ENCODE data around the gene SCYL3. TPM values are rescaled to one million over a fixed set of nuclear protein-coding genes. Genes with fewer than 3 reads are reported as not detected.

The SCYL3 gene
- total and polyA plus RNA-seq, 2 donors (not counting 1 experiment from before 2014, with no cell fraction given) = 7.2 to 11.7 TPM

- Histone ChIP-seq H3K27me3 (ENCODE audit: control insufficient read depth, insufficient read depth, low read length) (no peaks in the 10 kb centered on the region), H3K9ac (ENCODE audit: insufficient read depth, low read length) (no peak overlapping the region), H3K79me2 (ENCODE audit: control insufficient read depth, insufficient read depth, low read length) (no peaks in the 10 kb centered on the region), H3K36me3 (ENCODE audit: control insufficient read depth, insufficient read depth, low read length) (no peaks in the 10 kb centered on the region), H3K4me1 (ENCODE audit: control insufficient read depth, extremely low read depth, insufficient read depth, low read length) (no peaks in the 10 kb centered on the region), H3K4me3 (replicated peaks in 1 of 4; ENCODE audit: control extremely low read depth in 1 of 4, insufficient read depth in 1 of 4, low read depth in 3 of 4, low read length in 4 of 4) (no peak overlapping the region), H3K9me3 (ENCODE audit: control insufficient read depth, insufficient read depth, low read depth, low read length) (no peaks in the 10 kb centered on the region), H2AFZ (ENCODE audit: low read length) (no peak overlapping the region), H3K4me2 (ENCODE audit: extremely low read depth, insufficient read depth, low read length) (no peak overlapping the region), H4K20me1 (ENCODE audit: control insufficient read depth, extremely low read depth, insufficient read depth, low read length) (no peaks in the 10 kb centered on the region), H3K27ac (ENCODE audit: insufficient read depth, low read length) (no peak overlapping the region)
- TF ChIP-seq EZH2 (IDR thresholded peaks at IDR 0.05; ENCODE audit: low read length, missing control alignments) = no peak
- TF ChIP-seq CTCF (conservative IDR thresholded peaks at IDR 0.05 in 1 of 2, IDR thresholded peaks at IDR 0.05 in 1 of 2; ENCODE audit: low read depth in 1 of 2, low read length in 2 of 2) = peak; percentile 39 to 49
- peak; percentile 25 to 51 for DNase-seq (ENCODE audit: low read depth in 2 of 2)
Measured at GRCh38 chr1:169809370-169810095, 84.2 kb downstream of the SCYL3 start.

GRCh38 chr1:169804941-169805340 lies 88.8 kb downstream of the SCYL3 start:
- no peak for DNase-seq (ENCODE audit: low read depth in 2 of 2)
- H3K4me2 ChIP-seq (ENCODE audit: extremely low read depth, insufficient read depth, low read length) = no peak overlapping the region
- H3K4me1 ChIP-seq (ENCODE audit: control insufficient read depth, extremely low read depth, insufficient read depth, low read length) = no peaks in the 10 kb centered on the region
- no peak for TF ChIP-seq CTCF (conservative IDR thresholded peaks at IDR 0.05 in 1 of 2, IDR thresholded peaks at IDR 0.05 in 1 of 2; ENCODE audit: low read depth in 1 of 2, low read length in 2 of 2)
- no peak for TF ChIP-seq EZH2 (IDR thresholded peaks at IDR 0.05; ENCODE audit: low read length, missing control alignments)
- H3K9me3 ChIP-seq (ENCODE audit: control insufficient read depth, insufficient read depth, low read depth, low read length) = no peaks in the 10 kb centered on the region
- H3K27me3 ChIP-seq (ENCODE audit: control insufficient read depth, insufficient read depth, low read length) = no peaks in the 10 kb centered on the region
- no peaks in the 10 kb centered on the region for H4K20me1 ChIP-seq (ENCODE audit: control insufficient read depth, extremely low read depth, insufficient read depth, low read length)
- no peak overlapping the region for H2AFZ ChIP-seq (ENCODE audit: low read length)
- H3K79me2 ChIP-seq (ENCODE audit: control insufficient read depth, insufficient read depth, low read length) = no peaks in the 10 kb centered on the region
- no peak overlapping the region for H3K27ac ChIP-seq (ENCODE audit: insufficient read depth, low read length)
- no peak overlapping the region for H3K9ac ChIP-seq (ENCODE audit: insufficient read depth, low read length)
- H3K4me3 ChIP-seq (replicated peaks in 1 of 4; ENCODE audit: control extremely low read depth in 1 of 4, insufficient read depth in 1 of 4, low read depth in 3 of 4, low read length in 4 of 4) = no peak overlapping the region
- H3K36me3 ChIP-seq (ENCODE audit: control insufficient read depth, insufficient read depth, low read length) = no peaks in the 10 kb centered on the region

- H3K4me1 ChIP-seq (ENCODE audit: control insufficient read depth, extremely low read depth, insufficient read depth, low read length) = no peaks in the 10 kb centered on the region
- no peaks in the 10 kb centered on the region for H4K20me1 ChIP-seq (ENCODE audit: control insufficient read depth, extremely low read depth, insufficient read depth, low read length)
- H3K79me2 ChIP-seq (ENCODE audit: control insufficient read depth, insufficient read depth, low read length) = no peaks in the 10 kb centered on the region
- no peak overlapping the region for H3K4me2 ChIP-seq (ENCODE audit: extremely low read depth, insufficient read depth, low read length)
- TF ChIP-seq EZH2 (IDR thresholded peaks at IDR 0.05; ENCODE audit: low read length, missing control alignments) (no peak), CTCF (conservative IDR thresholded peaks at IDR 0.05 in 1 of 2, IDR thresholded peaks at IDR 0.05 in 1 of 2; ENCODE audit: low read depth in 1 of 2, low read length in 2 of 2) (no peak)
- no peaks in the 10 kb centered on the region for H3K27me3 ChIP-seq (ENCODE audit: control insufficient read depth, insufficient read depth, low read length)
- no peak overlapping the region for H2AFZ ChIP-seq (ENCODE audit: low read length)
- no peak overlapping the region for H3K27ac ChIP-seq (ENCODE audit: insufficient read depth, low read length)
- H3K4me3 ChIP-seq (replicated peaks in 1 of 4; ENCODE audit: control extremely low read depth in 1 of 4, insufficient read depth in 1 of 4, low read depth in 3 of 4, low read length in 4 of 4) = no peak overlapping the region
- DNase-seq (ENCODE audit: low read depth in 2 of 2) = no peak
- H3K9ac ChIP-seq (ENCODE audit: insufficient read depth, low read length) = no peak overlapping the region
- H3K36me3 ChIP-seq (ENCODE audit: control insufficient read depth, insufficient read depth, low read length) = no peaks in the 10 kb centered on the region
- no peaks in the 10 kb centered on the region for H3K9me3 ChIP-seq (ENCODE audit: control insufficient read depth, insufficient read depth, low read depth, low read length)
Measured at GRCh38 chr1:169802888-169803287, 90.8 kb downstream of the SCYL3 start.

Other genes with a start within 250 kb of the SCYL3 start
- under 0.01 and 0.17 TPM in 2 replicates for gene SELL, start 182.3 kb downstream of the SCYL3 start, total RNA-seq
- 0.02 and 0.06 TPM in 2 replicates for gene SELL, start 182.3 kb downstream of the SCYL3 start, polyA plus RNA-seq
- not detected in 2 replicates for gene SELE, start 159.8 kb downstream of the SCYL3 start, total RNA-seq
- gene SELE, start 159.8 kb downstream of the SCYL3 start, polyA plus RNA-seq = not detected in 2 replicates
- gene METTL18, start 99.0 kb downstream of the SCYL3 start, total RNA-seq = 9.8 and 10.9 TPM in 2 replicates
- 4.4 and 5.3 TPM in 2 replicates for gene METTL18, start 99.0 kb downstream of the SCYL3 start, polyA plus RNA-seq
- gene KIFAP3, start 180.8 kb upstream of the SCYL3 start, total RNA-seq = 27.5 and 30.2 TPM in 2 replicates
- gene KIFAP3, start 180.8 kb upstream of the SCYL3 start, polyA plus RNA-seq = 27.5 and 42.9 TPM in 2 replicates